HG02840 (cell line): ENCODE results near the gene HEPN1.
A peak's percentile ranks its signal among the peaks of the same experiment; 100 is the strongest.
"Not testable (repeated sequence)": the region's sequence is repeated elsewhere in the genome, so short reads cannot be mapped to it uniquely, and the experiment has no call there.

ENCODE experiments used
- ATAC-seq: cut with Tn5 transposase; IDR thresholded peaks from one replicate; pipeline ENCODE4 v1.9.1; 2021; ENCODE audit warnings: mild to moderate bottlenecking, moderate library complexity, moderate number of reproducible peaks; ENCODE audit not compliant: unreplicated experiment, low FRiP score

HEPN1 gene

GRCh38 chr11:124938206-124938765 is 19.2 kb downstream of the HEPN1 start:
- ATAC-seq, result no peak

- ATAC-seq, result no peak
Observed at GRCh38 chr11:124938970-124939369, 19.9 kb downstream of the HEPN1 start.

GRCh38 chr11:124941703-124942102 is 22.7 kb downstream of the HEPN1 start:
- ATAC-seq, result no peak

GRCh38 chr11:124942466-124943253 is 23.6 kb downstream of the HEPN1 start:
- no peak for ATAC-seq

GRCh38 chr11:124943254-124943616 is 24.2 kb downstream of the HEPN1 start:
- no peak for ATAC-seq

DNA sequence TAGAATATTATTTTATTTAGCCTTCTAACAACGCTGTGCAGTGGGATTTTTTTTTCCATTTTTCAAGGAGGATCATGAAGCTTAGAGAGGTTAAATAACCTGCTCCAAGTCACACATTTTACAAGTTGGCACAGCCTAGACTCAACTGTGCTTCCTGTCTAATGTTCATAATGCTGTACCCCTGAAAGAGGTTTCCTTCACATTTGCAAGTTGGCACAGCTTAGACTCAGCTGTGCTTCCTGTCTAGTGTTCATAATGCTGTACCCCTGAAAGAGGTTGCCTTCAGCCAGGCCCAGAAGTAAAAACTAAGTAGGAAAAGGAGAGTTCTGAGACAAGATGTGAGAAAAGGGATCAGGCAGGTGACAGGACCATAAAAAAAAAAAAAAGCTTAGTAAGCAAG is 24.7 kb downstream of the HEPN1 start:
- ATAC-seq, result no peak

DNA sequence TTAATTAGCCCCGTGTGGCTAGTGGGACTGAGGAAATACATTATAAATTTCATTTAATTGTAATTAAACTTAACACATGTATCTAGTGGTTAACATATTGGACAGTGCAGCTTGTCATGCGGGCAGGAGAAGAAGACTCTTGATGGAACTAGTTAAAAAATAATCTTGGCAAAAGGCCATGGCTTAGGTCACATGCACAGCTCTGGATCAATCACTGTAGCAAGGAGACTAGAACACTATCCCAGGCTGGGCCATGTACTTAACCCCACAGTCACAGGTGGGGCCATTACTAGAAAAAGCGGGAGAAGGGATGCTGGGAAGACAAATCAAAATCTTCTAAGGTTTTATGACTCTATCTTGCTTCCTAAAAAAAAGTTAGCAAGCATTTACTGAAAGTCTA is 25.5 kb downstream of the HEPN1 start:
- no peak for ATAC-seq

DNA sequence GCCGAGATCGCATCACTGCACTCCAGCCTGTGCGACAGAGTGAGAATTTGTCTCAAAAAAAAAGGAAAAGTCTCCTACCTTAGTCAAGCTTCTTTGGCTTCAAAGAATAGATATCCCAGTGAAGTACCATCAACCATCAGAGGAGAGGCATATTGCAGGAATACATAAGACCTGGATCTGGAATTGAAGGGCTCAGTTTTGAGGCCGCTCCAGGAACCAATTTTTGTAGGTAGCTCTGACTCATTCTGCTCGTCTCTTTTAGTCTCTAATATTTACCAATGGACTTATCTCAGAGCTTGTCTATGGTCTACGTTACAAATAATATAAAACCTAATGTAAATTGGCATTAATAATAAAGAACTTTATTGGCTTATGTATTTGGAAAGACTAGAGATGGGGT is 26.8 kb downstream of the HEPN1 start:
- no peak for ATAC-seq

GRCh38 chr11:124946735-124947141 is 27.7 kb downstream of the HEPN1 start:
- ATAC-seq, result no peak

DNA sequence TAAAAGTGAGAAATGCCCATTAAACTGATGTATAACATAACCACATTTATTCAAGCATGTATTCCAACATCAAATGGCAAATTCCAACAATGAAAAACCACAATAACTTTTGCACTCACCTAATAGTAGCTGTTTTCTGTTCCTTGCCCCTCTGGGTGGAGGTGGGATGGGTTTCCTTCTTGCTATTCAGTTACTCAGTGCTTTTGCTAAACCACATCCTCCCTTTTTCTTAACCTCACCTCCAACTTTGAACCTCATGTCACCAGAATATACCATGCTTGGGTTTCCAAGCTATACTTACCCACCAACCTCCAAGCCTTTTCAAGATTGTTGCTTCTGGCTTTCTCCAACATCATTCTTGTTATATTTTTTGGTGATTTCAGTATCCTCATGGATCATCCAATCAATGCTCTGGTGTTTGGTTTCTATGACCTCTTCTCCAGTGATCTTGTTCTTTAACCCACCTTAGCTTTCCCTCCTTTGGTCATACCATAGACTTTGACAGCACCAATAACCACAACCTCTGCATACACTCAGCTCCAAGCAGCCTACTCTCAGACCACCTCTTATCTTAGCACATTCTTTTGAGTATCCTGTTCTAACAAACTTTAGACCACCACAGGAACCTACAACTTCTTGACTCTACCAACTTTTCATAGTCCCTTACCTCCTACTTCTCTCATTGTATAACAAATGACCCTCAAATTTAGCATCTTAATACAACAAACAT is 31.7 kb downstream of the HEPN1 start:
- ATAC-seq, result no peak

GRCh38 chr11:124951341-124951740 is 32.3 kb downstream of the HEPN1 start:
- no peak for ATAC-seq

- ATAC-seq, result peak; percentile 100
Observed at GRCh38 chr11:124953753-124954589, 34.9 kb downstream of the HEPN1 start, which contains the start of gene CCDC15. CCDC15 (plus strand) TSS chr11:124954202; CDS start chr11:124954733, 531 bp downstream.

- ATAC-seq, result no peak
Observed at GRCh38 chr11:124954590-124954955, 35.5 kb downstream of the HEPN1 start.

GRCh38 chr11:124955035-124955434 is 36.0 kb downstream of the HEPN1 start:
- ATAC-seq, result no peak

- ATAC-seq, result peak; percentile 84
Observed at GRCh38 chr11:124961972-124962609, 43.0 kb downstream of the HEPN1 start.

DNA sequence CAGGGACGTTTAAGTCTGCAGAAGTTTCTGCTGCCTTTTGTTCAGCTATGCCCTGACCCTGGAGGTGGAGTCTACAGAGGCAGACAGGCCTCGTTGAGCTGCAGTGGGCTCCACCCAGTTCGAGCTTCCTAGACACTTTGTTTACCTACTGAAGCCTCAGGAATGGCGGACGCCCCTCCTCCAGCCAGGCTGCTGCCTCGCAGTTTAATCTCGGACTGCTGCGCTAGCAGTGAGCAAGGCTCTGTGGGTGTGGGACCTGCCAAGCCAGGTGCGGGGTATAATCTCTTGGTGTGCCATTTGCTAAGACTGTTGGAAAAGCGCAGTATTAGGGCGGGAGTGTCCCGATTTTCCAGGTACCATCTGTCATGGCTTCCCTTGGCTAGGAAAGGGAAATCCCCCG is 49.1 kb downstream of the HEPN1 start:
- ATAC-seq, result not testable (repeated sequence)
